Neural cell (in vitro differentiated cells): ENCODE measurements around the gene RPP38. TPM values are rescaled to one million over a fixed set of nuclear protein-coding genes. Genes with fewer than 3 reads are reported as not detected.

Source experiments
- H2AFZ ChIP-seq: fragments of 200-600, 300-800 bp; sonication (generic), shearing (Covaris generic); 2 replicates; pipeline ENCODE4 v1.6.0; 2014; ENCODE audit warnings: low read depth, mild to moderate bottlenecking, antibody characterized with exemption, low read length, moderate library complexity
- H3F3A ChIP-seq: fragments of 200-600 bp; shearing (Covaris generic); 2 replicates; pipeline ENCODE4 v1.6.1; 2016; ENCODE audit warnings: mild to moderate bottlenecking, moderate library complexity, mixed read lengths, antibody characterized with exemption, low read length; ENCODE audit not compliant: insufficient read depth, poor library complexity, severe bottlenecking
- H3K27ac ChIP-seq: fragments of 200-600, 300-800 bp; sonication (generic), shearing (Covaris generic); 2 replicates; pipeline ENCODE4 v1.5.1; 2014; ENCODE audit warnings: mild to moderate bottlenecking, low read length, moderate library complexity
- H3K27me3 ChIP-seq: fragments of 300-800, 200-600 bp; sonication (generic), shearing (Covaris generic); 2 replicates; pipeline ENCODE4 v1.6.0; 2014; ENCODE audit warnings: mild to moderate bottlenecking, low read depth, low read length, moderate library complexity; ENCODE audit not compliant: insufficient read depth
- H3K36me3 ChIP-seq: fragments of 300-800, 200-600 bp; sonication (generic), shearing (Covaris generic); 2 replicates; pipeline ENCODE4 v1.5.1; 2014; ENCODE audit warnings: mild to moderate bottlenecking, antibody characterized with exemption, low read length, moderate library complexity; ENCODE audit not compliant: insufficient read depth
- H3K4me2 ChIP-seq: fragments of 300-800, 200-600 bp; sonication (generic), shearing (Covaris generic); 2 replicates; pipeline ENCODE4 v1.6.0; 2014; ENCODE audit warnings: mild to moderate bottlenecking, low read length
- H3K4me3 ChIP-seq: fragments of 300-800, 200-600 bp; sonication (generic), shearing (Covaris generic); 2 replicates; pipeline ENCODE4 v1.5.1; 2014; ENCODE audit warnings: mild to moderate bottlenecking, low read length, moderate library complexity
- H3K79me2 ChIP-seq: fragments of 200-600 bp; shearing (Covaris generic); replicated peaks from 2 replicates; pipeline ENCODE4 v1.6.0; 2014; ENCODE audit warnings: mild to moderate bottlenecking, low read length, moderate library complexity; ENCODE audit not compliant: insufficient read depth
- H3K9ac ChIP-seq: fragments of 300-800, 200-600 bp; sonication (generic), shearing (Covaris generic); 2 replicates; pipeline ENCODE4 v1.6.1; 2016; ENCODE audit warnings: mild to moderate bottlenecking, low read length, mixed read lengths
- H3K9me2 ChIP-seq: fragments of 200-600 bp; shearing (Covaris generic); 2 replicates; pipeline ENCODE4 v1.6.1; 2016; ENCODE audit warnings: mild to moderate bottlenecking, low read length, mixed read lengths; ENCODE audit not compliant: insufficient read depth
- H3K9me3 ChIP-seq: fragments of 200-600, 300-800 bp; sonication (generic), shearing (Covaris generic); 2 replicates; pipeline ENCODE4 v1.6.1; 2016; ENCODE audit warnings: mild to moderate bottlenecking, mixed run types, low read length, moderate library complexity, mixed read lengths
- H4K20me1 ChIP-seq: fragments of 200-600 bp; shearing (Covaris generic); 2 replicates; pipeline ENCODE4 v1.6.1; 2016; ENCODE audit warnings: mild to moderate bottlenecking, mixed run types; ENCODE audit not compliant: insufficient read depth
- EP300 ChIP-seq: fragments of 450-650 bp; conservative IDR thresholded peaks from 2 replicates; pipeline ENCODE4 v1.6.1; 2014; ENCODE audit warnings: antibody characterized with exemption, mild to moderate bottlenecking, moderate library complexity; ENCODE audit not compliant: poor library complexity, severe bottlenecking
- EZH2 ChIP-seq: fragments of 200-600, 300-800 bp; shearing (Covaris generic), sonication (generic); IDR thresholded peaks from 2 replicates; pipeline ENCODE4 v1.6.1; 2014; ENCODE audit warnings: antibody characterized with exemption, low read length, borderline replicate concordance, mild to moderate bottlenecking; ENCODE audit not compliant: insufficient read depth, poor library complexity, severe bottlenecking
- MXI1 ChIP-seq: fragments of 450-650 bp; conservative IDR thresholded peaks from 2 replicates; pipeline ENCODE4 v1.6.1; 2014; ENCODE audit warnings: antibody characterized with exemption, mild to moderate bottlenecking; ENCODE audit not compliant: poor library complexity, severe bottlenecking
- POLR2AphosphoS5 ChIP-seq: IDR thresholded peaks from 2 replicates; pipeline ENCODE4 v1.6.1; 2012
- RAD21 ChIP-seq: fragments of 450-650 bp; conservative IDR thresholded peaks from 2 replicates; pipeline ENCODE4 v1.6.1; 2014; ENCODE audit warnings: antibody characterized with exemption, mild to moderate bottlenecking, moderate library complexity
- REST ChIP-seq: IDR thresholded peaks from 2 replicates; pipeline ENCODE4 v1.6.1; 2012; ENCODE audit warnings: borderline replicate concordance
- SMC3 ChIP-seq: fragments of 450-650 bp; conservative IDR thresholded peaks from 2 replicates; pipeline ENCODE4 v1.6.1; 2014; ENCODE audit warnings: antibody characterized with exemption, mild to moderate bottlenecking, moderate library complexity; ENCODE audit not compliant: poor library complexity
- TAF1 ChIP-seq: IDR thresholded peaks from 2 replicates; pipeline ENCODE4 v1.6.1; 2012; ENCODE audit warnings: low read depth
- polyA plus RNA-seq: library from polyadenylated mRNA; depleted of rRNA; stranded (reverse); fragments of >200 nt; gene quantifications from 2 replicates; pipeline ENCODE4 v1.2.3, GENCODE V29; 2014
- TF ChIP-seq, protein P1 (sequence below): fragments of 450-650 bp; IDR thresholded peaks from 2 replicates; pipeline ENCODE4 v1.5.1; 2014; ENCODE audit warnings: antibody characterized with exemption, mild to moderate bottlenecking, moderate library complexity; ENCODE audit not compliant: poor library complexity, severe bottlenecking

The RPP38 gene
- polyA plus RNA-seq, 1 donor from 2014 or later = 9.8 TPM

DNA sequence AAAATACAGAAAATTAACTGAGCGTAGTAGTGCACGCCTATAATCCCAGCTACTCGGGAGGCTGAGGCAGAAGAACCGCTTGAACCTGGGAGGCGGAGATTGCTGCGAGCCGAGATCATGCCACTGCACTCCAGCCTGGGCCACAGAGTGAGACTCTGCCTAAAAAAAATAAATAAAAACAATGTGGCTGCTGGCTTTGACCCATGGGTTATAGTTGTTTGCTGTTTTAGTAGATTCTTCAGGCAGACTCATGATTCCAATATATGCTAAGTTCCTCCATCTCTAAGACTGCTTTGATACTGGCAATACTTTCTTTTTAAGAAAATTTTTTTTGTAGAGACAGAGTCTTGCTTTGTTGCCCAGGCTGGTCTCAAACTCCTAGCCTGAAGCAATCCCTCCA lies 45.0 kb upstream of the RPP38 start:
- no peaks in the 10 kb centered on the region for H3K9me2 ChIP-seq

DNA sequence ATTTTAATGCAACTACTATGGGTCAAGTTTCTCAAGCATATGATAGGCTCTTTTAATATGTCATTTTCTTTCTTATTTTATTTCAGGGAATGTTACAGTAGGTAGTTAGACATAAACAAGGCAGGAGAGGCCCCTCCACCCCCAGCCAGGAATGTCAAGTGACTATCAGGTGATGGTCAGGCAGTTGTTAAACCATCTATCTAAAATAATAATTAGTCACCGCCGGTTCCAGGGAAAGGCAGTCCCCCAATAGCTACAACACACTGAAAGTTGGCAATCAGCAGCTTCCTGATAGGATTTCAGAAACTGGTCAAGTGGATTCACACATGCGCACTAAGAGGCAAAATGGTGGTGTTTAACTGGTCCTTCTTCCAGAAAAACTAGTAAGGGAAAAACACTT lies 44.1 kb upstream of the RPP38 start:
- Histone ChIP-seq H3K27ac (no peak overlapping the region), H3K9ac (no peak overlapping the region), H3K36me3 (no peaks in the 10 kb centered on the region), H3K4me3 (no peak overlapping the region), H2AFZ (no peak overlapping the region), H3K79me2 (no peaks in the 10 kb centered on the region), H3K9me3 (no peaks in the 10 kb centered on the region), H3K9me2 (no peaks in the 10 kb centered on the region), H3K27me3 (no peaks in the 10 kb centered on the region), H3F3A (no peaks in the 10 kb centered on the region), H3K4me2 (no peak overlapping the region), H4K20me1 (no peaks in the 10 kb centered on the region)
- no peak for TF ChIP-seq EP300
- TF ChIP-seq, protein P1, sequence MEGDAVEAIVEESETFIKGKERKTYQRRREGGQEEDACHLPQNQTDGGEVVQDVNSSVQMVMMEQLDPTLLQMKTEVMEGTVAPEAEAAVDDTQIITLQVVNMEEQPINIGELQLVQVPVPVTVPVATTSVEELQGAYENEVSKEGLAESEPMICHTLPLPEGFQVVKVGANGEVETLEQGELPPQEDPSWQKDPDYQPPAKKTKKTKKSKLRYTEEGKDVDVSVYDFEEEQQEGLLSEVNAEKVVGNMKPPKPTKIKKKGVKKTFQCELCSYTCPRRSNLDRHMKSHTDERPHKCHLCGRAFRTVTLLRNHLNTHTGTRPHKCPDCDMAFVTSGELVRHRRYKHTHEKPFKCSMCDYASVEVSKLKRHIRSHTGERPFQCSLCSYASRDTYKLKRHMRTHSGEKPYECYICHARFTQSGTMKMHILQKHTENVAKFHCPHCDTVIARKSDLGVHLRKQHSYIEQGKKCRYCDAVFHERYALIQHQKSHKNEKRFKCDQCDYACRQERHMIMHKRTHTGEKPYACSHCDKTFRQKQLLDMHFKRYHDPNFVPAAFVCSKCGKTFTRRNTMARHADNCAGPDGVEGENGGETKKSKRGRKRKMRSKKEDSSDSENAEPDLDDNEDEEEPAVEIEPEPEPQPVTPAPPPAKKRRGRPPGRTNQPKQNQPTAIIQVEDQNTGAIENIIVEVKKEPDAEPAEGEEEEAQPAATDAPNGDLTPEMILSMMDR = no peak
- TF ChIP-seq MXI1 = no peak
- TF ChIP-seq EZH2 = no peak
- no peak for TF ChIP-seq REST
- no peak for TF ChIP-seq TAF1
- no peak for TF ChIP-seq SMC3
- no peak for TF ChIP-seq POLR2AphosphoS5

More for the DNA sequence above, 45.0 kb upstream of the RPP38 start:
- H3K79me2 ChIP-seq = no peaks in the 10 kb centered on the region
- no peak for TF ChIP-seq TAF1
- TF ChIP-seq RAD21 = no peak
- no peak for TF ChIP-seq SMC3
- TF ChIP-seq EZH2 = no peak
- TF ChIP-seq POLR2AphosphoS5 = no peak
- TF ChIP-seq REST = no peak
- no peak for TF ChIP-seq MXI1
- no peak for TF ChIP-seq EP300
- TF ChIP-seq, protein P1 = no peak
- no peak overlapping the region for H3K27ac ChIP-seq
- H2AFZ ChIP-seq = no peak overlapping the region
- H3F3A ChIP-seq = no peaks in the 10 kb centered on the region
- no peaks in the 10 kb centered on the region for H3K36me3 ChIP-seq
- no peaks in the 10 kb centered on the region for H3K9me3 ChIP-seq
- no peaks in the 10 kb centered on the region for H4K20me1 ChIP-seq
- no peaks in the 10 kb centered on the region for H3K27me3 ChIP-seq
- no peak overlapping the region for H3K4me3 ChIP-seq
- no peak overlapping the region for H3K9ac ChIP-seq
- no peak overlapping the region for H3K4me2 ChIP-seq
